GM11168 (cell line): ENCODE measurements around the gene FOXP4.

Experiments used
- in situ Hi-C: fragments of 300-500 bp; cut with MboI; formaldehyde crosslinking; loops from one replicate; pipeline ENCODE4 v1.12.0; 2022; ENCODE audit warnings: low sequenced_read_pairs; ENCODE audit not compliant: unreplicated experiment

The FOXP4 gene

GRCh38 chr6:41519745-41520699 is 26.2 kb upstream of the FOXP4 start:
- in situ Hi-C loops = no loop called here

- in situ Hi-C loops = no loop called here
These were observed 23.2 kb upstream of the FOXP4 start for GRCh38 chr6:41522780-41523548.

GRCh38 chr6:41523915-41524633 is 22.1 kb upstream of the FOXP4 start:
- in situ Hi-C loops = no loop called here

GRCh38 chr6:41524634-41525011 is 21.6 kb upstream of the FOXP4 start:
- in situ Hi-C loops = no loop called here

GRCh38 chr6:41527721-41528408 is 18.3 kb upstream of the FOXP4 start:
- in situ Hi-C loops = no loop called here

GRCh38 chr6:41528409-41528963 is 17.7 kb upstream of the FOXP4 start:
- in situ Hi-C loops = no loop called here

- in situ Hi-C loops = no loop called here
These were observed 17.1 kb upstream of the FOXP4 start for GRCh38 chr6:41529049-41529448.

GRCh38 chr6:41529970-41530369 is 16.2 kb upstream of the FOXP4 start:
- in situ Hi-C loops = no loop called here

GRCh38 chr6:41530476-41530875 is 15.7 kb upstream of the FOXP4 start:
- in situ Hi-C loops = no loop called here

- in situ Hi-C loops = no loop called here
These were observed 15.2 kb upstream of the FOXP4 start for GRCh38 chr6:41531016-41531415.

- in situ Hi-C loops = no loop called here
These were observed 14.3 kb upstream of the FOXP4 start for GRCh38 chr6:41531591-41532582.

- in situ Hi-C loops = no loop called here
These were observed 10.4 kb upstream of the FOXP4 start for GRCh38 chr6:41535766-41536165.

- in situ Hi-C loops = no loop called here
These were observed 9.1 kb upstream of the FOXP4 start for GRCh38 chr6:41536795-41537758.

- in situ Hi-C loops = no loop called here
These were observed 7.5 kb upstream of the FOXP4 start for GRCh38 chr6:41538556-41539182.

- in situ Hi-C loops = no loop called here
These were observed 7.0 kb upstream of the FOXP4 start for GRCh38 chr6:41539204-41539603.

- in situ Hi-C loops = no loop called here
These were observed 4.8 kb upstream of the FOXP4 start for GRCh38 chr6:41541364-41541763.

GRCh38 chr6:41543087-41543486 is 3.1 kb upstream of the FOXP4 start:
- in situ Hi-C loops = no loop called here
